ENCODE data around the gene DAB2IP. TPM values are rescaled to one million over a fixed set of nuclear protein-coding genes. Genes with fewer than 3 reads are reported as not detected.

The DAB2IP gene
- total RNA-seq, 6 experiments from 2014 or later: 23.0 to 28.2 (median 25.7) TPM

DNA sequence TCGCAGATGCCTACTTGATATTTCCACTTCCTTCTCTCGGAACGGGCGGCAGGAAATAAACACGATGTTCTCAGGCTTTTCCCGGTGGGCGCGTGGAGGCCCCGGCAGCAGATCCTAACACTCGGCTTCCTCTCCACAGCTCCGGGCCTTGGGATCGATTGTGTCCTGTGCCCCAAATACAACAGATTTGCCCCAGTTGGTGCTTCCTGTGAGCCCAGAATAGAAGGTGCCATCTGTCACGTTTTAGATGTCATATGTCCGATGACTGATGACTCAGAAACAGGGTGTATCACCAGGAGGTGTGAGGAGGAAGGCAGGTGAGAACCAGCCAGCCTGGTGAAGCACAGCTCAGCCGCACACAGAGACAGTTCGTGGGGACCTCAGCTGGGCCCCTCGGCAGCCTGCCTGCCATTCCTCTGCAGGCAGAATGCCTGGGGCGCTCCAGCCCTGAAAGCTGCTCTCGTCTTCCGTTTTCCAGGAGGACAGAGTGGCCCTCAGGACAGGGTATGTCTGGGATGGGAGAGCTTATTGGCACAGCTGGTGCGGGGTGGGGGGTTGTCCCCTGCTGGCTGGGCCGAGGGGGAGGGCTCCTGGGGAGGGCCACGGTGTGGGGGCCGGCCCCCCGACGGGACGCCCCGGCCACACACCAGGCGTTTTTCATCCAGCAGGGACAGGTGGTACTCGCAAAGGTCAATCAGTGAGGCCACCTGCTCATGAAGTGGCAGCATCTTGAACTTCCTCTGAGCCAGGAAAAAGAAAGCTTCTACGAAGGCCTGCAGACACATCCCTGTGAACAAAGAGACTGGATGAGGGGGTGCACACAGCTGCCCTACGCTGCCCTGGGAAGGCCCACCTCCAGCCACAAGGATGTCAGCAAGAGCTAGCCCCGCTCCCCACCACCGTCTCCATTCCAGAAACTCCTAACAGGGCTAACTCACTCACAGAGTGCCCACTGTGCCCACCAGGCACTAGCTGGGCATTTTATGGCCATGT lies 171.0 kb downstream of the DAB2IP start:
- H3K27ac Mint-ChIP-seq: no peak overlapping the region
- TF ChIP-seq, protein P1, sequence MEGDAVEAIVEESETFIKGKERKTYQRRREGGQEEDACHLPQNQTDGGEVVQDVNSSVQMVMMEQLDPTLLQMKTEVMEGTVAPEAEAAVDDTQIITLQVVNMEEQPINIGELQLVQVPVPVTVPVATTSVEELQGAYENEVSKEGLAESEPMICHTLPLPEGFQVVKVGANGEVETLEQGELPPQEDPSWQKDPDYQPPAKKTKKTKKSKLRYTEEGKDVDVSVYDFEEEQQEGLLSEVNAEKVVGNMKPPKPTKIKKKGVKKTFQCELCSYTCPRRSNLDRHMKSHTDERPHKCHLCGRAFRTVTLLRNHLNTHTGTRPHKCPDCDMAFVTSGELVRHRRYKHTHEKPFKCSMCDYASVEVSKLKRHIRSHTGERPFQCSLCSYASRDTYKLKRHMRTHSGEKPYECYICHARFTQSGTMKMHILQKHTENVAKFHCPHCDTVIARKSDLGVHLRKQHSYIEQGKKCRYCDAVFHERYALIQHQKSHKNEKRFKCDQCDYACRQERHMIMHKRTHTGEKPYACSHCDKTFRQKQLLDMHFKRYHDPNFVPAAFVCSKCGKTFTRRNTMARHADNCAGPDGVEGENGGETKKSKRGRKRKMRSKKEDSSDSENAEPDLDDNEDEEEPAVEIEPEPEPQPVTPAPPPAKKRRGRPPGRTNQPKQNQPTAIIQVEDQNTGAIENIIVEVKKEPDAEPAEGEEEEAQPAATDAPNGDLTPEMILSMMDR (IDR thresholded peaks at IDR 0.05): no peak

DNA sequence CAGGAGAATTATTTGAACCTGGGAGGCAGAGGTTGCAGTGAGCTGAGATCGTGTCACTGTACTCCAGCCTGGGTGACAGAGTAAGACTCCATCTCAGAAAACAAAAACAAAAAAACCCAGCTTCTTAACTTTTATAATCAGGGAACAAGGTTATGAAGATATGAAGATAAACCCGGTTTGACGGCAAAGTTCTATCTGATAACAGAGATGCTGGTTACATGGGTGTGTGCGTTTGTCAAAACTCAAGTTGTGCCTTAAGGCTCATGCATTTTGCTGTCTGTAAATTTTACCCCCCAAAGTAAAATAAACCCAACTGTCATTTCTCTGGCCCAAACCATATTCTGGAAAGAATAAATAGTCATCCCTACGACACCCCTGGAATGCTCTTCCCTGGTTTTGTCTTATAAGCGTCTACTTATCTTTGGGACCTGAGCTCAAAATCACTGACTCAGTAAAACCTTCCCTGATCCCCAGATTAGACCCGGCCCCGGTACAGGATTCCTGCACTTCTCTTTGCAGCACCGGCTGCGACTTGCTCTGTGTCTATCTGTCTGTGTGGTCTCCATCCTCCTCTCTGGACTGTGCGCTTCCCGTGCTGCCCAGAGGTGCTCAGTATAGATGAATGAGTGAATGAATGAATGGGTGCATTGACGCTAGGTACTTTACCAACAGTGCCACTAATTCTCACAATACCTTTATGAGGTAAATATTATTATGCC lies 172.2 kb downstream of the DAB2IP start:
- Mint-ChIP-seq H3K9me3 (no peaks in the 10 kb centered on the region), H3K27ac (no peak overlapping the region)

More for the DNA sequence above, 171.0 kb downstream of the DAB2IP start:
- Mint-ChIP-seq H3K27me3 (ENCODE audit: insufficient read depth) (peaks cover 11% of the 10 kb centered on the region), H3K36me3 (ENCODE audit: low read depth) (no peaks in the 10 kb centered on the region), H3K9me3 (no peaks in the 10 kb centered on the region), H3K4me1 (ENCODE audit: low read depth) (peaks cover 10% of the 10 kb centered on the region; the same call in 1 of the 2 replicates), H3K4me3 (no peak overlapping the region)
- no peak for DNase-seq

GRCh38 chr9:121824651-121825030 lies 173.2 kb downstream of the DAB2IP start:
- TF ChIP-seq, protein P1 (IDR thresholded peaks at IDR 0.05): no peak
- Mint-ChIP-seq H3K36me3 (ENCODE audit: low read depth) (no peaks in the 10 kb centered on the region), H3K4me1 (ENCODE audit: low read depth) (peaks cover 10% of the 10 kb centered on the region; the same call in 1 of the 2 replicates), H3K4me3 (no peak overlapping the region), H3K9me3 (no peaks in the 10 kb centered on the region), H3K27me3 (ENCODE audit: insufficient read depth) (no peaks in the 10 kb centered on the region; the same call in 1 of the 2 replicates), H3K27ac (no peak overlapping the region)
- no peak for DNase-seq

More for the DNA sequence above, 172.2 kb downstream of the DAB2IP start:
- TF ChIP-seq, protein P1 (IDR thresholded peaks at IDR 0.05): no peak
- Mint-ChIP-seq H3K4me3 (no peak overlapping the region), H3K27me3 (ENCODE audit: insufficient read depth) (peaks cover 1% of the 10 kb centered on the region), H3K36me3 (ENCODE audit: low read depth) (no peaks in the 10 kb centered on the region), H3K4me1 (ENCODE audit: low read depth) (peaks cover 10% of the 10 kb centered on the region; the same call in 1 of the 2 replicates)
- DNase-seq: no peak

GRCh38 chr9:121825031-121825691 lies 173.7 kb downstream of the DAB2IP start:
- TF ChIP-seq, protein P1 (IDR thresholded peaks at IDR 0.05): no peak
- Mint-ChIP-seq H3K27ac (no peak overlapping the region), H3K4me1 (ENCODE audit: low read depth) (peaks cover 10% of the 10 kb centered on the region; the same call in 1 of the 2 replicates), H3K36me3 (ENCODE audit: low read depth) (no peaks in the 10 kb centered on the region), H3K9me3 (no peaks in the 10 kb centered on the region), H3K4me3 (no peak overlapping the region), H3K27me3 (ENCODE audit: insufficient read depth) (no peaks in the 10 kb centered on the region; the same call in 1 of the 2 replicates)
- DNase-seq: no peak

DNA sequence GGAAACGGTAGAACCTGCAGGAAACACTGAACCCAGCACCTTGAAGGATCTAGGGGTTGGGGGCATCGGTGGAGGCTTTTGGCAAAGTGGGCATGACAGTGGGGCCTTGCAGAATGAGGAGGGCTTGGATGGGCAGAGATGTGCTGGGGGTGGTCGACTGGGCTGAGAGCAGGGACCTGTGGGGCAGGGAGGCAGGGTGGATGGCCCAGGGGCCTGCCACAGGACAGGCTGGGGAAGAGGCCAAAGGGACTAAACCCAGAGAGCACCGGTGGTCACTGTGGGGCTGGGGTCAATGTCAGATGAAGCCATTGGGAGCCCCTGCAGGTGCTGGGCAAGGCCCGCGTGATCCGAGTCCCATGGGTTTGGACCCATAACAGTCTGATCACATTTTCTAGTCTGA lies 175.3 kb downstream of the DAB2IP start:
- Mint-ChIP-seq H3K4me3 (no peak overlapping the region), H3K27me3 (ENCODE audit: insufficient read depth) (no peaks in the 10 kb centered on the region; the same call in 1 of the 2 replicates), H3K4me1 (ENCODE audit: low read depth) (peaks cover 16% of the 10 kb centered on the region; the same call in 1 of the 2 replicates), H3K9me3 (no peaks in the 10 kb centered on the region), H3K36me3 (ENCODE audit: low read depth) (no peaks in the 10 kb centered on the region; the same call in 1 of the 2 replicates), H3K27ac (no peak overlapping the region)
- TF ChIP-seq, protein P1 (IDR thresholded peaks at IDR 0.05): no peak
- no peak for DNase-seq
